Left lung (tissue), 10 donors: ENCODE data around the gene GOLGB1. TPM values are rescaled to one million over a fixed set of nuclear protein-coding genes. Genes with fewer than 3 reads are reported as not detected.

ENCODE experiments used
- ATAC-seq: fragments of 200-7000 bp; cut with Tn5 transposase; one replicate; pipeline ENCODE4 v1.9.1; 2020; ENCODE audit warnings: moderate library complexity
- DNase-seq, 4 donors: peaks; one replicate each; pipeline ENCODE4 v3.0.0-alpha.2; 2013 to 2020
- H3K27ac ChIP-seq, 2 donors: fragments of 200-600 bp; sonication (generic) in 1 of 2; one replicate each; pipeline versions ENCODE4 v1.5.0 to v1.8.0; 2020 to 2021
- H3K27me3 ChIP-seq, 2 donors: fragments of 200-600 bp; sonication (generic) in 1 of 2; one replicate each; pipeline versions ENCODE4 v1.5.0 to v1.8.0; 2020 to 2021
- H3K36me3 ChIP-seq, 2 donors: fragments of 200-600 bp; sonication (generic) in 1 of 2; one replicate each; pipeline versions ENCODE4 v1.5.0 to v1.8.0; 2020 to 2021
- H3K4me1 ChIP-seq, 2 donors: fragments of 200-600 bp; one replicate each; pipeline ENCODE4 v1.8.0; 2021
- H3K4me3 ChIP-seq, 2 donors: fragments of 200-600 bp; sonication (generic) in 1 of 2; one replicate each; pipeline versions ENCODE4 v1.5.0 to v1.8.0; 2020 to 2021; ENCODE audit warnings: mild to moderate bottlenecking in 1 of 2
- H3K9me3 ChIP-seq, 2 donors: fragments of 200-600 bp; sonication (generic) in 1 of 2; one replicate each; pipeline versions ENCODE4 v1.5.0 to v1.8.0; 2020 to 2021
- CTCF ChIP-seq, 2 donors: fragments of 200-600 bp; sonication (generic) in 1 of 2; IDR thresholded peaks; one replicate each; pipeline versions ENCODE4 v1.5.0 to v1.8.0; 2021; ENCODE audit warnings: antibody characterized with exemption in 2 of 2
- intact Hi-C, 2 donors: fragments of 100-400 bp; cut with DNase I; formaldehyde crosslinking; loops; one replicate each; pipeline versions ENCODE4 v1.11.2 to v1.14.2; 2022
- polyA plus RNA-seq, 6 donors: library from polyadenylated mRNA; unstranded; fragments of 120-200 nt; gene quantifications; one replicate each; pipeline ENCODE4 v1.2.1, GENCODE V29; 2013; ENCODE audit not compliant: insufficient read length in 6 of 6
- total RNA-seq, 2 donors: library from RNA; stranded (reverse); fragmentation: NEBNext Ultra II Directional; extraction: Animal tissue kit (Norgen Biotek cat#: 25700); gene quantifications; one replicate each; pipeline ENCODE4 v1.2.1, GENCODE V29; 2021
- donor health status: DM: no; HTN: yes; CAD: no.
- donor health status: DM: no; HTN: no; CAD: no.

The GOLGB1 gene
- total and polyA plus RNA-seq, 8 donors: 45.9 to 75.7 (median 71.0) TPM

- Histone ChIP-seq H3K4me1 (no peaks in the 10 kb centered on the region), H3K27ac (no peak overlapping the region), H3K36me3 (no peaks in the 10 kb centered on the region), H3K9me3 (no peaks in the 10 kb centered on the region), H3K27me3 (no peaks in the 10 kb centered on the region), H3K4me3 (no peak overlapping the region)
- no peak for TF ChIP-seq CTCF (IDR thresholded peaks at IDR 0.05)
- ATAC-seq (no peak), DNase-seq (no peak)
- intact Hi-C loops: no loop called here
Measured at GRCh38 chr3:121624147-121624899, 125.2 kb downstream of the GOLGB1 start.

- Histone ChIP-seq H3K4me3 (no peak overlapping the region), H3K9me3 (no peaks in the 10 kb centered on the region), H3K36me3 (no peaks in the 10 kb centered on the region), H3K27me3 (no peaks in the 10 kb centered on the region), H3K4me1 (no peaks in the 10 kb centered on the region), H3K27ac (no peak overlapping the region)
- DNase-seq (no peak), ATAC-seq (no peak)
- intact Hi-C loops: no loop called here
- no peak for TF ChIP-seq CTCF (IDR thresholded peaks at IDR 0.05)
Measured at GRCh38 chr3:121621491-121621890, 128.1 kb downstream of the GOLGB1 start.

- Histone ChIP-seq H3K27ac (no peak overlapping the region), H3K36me3 (no peaks in the 10 kb centered on the region), H3K4me3 (no peak overlapping the region), H3K9me3 (no peaks in the 10 kb centered on the region), H3K27me3 (no peaks in the 10 kb centered on the region), H3K4me1 (no peaks in the 10 kb centered on the region)
- no peak for DNase-seq
- intact Hi-C loops: no loop called here
- no peak for TF ChIP-seq CTCF (IDR thresholded peaks at IDR 0.05)
- ATAC-seq: no peak
Measured at GRCh38 chr3:121619691-121620090, 129.8 kb downstream of the GOLGB1 start.

Other genes starting within 250 kb of the GOLGB1 start
- gene POLQ, start 203.8 kb downstream of the GOLGB1 start, total RNA-seq: 1 to 10 TPM; 1.7 to 2.1 TPM
- 10 to 100 TPM in 1 of 6 donors, 1 to 10 TPM in 5; 4.7 to 10.4 (median 7.1) TPM for gene POLQ, start 203.8 kb downstream of the GOLGB1 start, polyA plus RNA-seq
- gene ARGFX, start 181.8 kb downstream of the GOLGB1 start, total RNA-seq: not detected
- under 1 TPM in 1 of 6 donors, not detected in 5; 0.17 TPM for gene ARGFX, start 181.8 kb downstream of the GOLGB1 start, polyA plus RNA-seq
- under 1 TPM; 0.03 to 0.05 TPM for gene FBXO40, start 156.4 kb downstream of the GOLGB1 start, total RNA-seq
- under 1 TPM; 0.03 to 0.10 (median 0.04) TPM for gene FBXO40, start 156.4 kb downstream of the GOLGB1 start, polyA plus RNA-seq
- gene HCLS1, start 88.8 kb downstream of the GOLGB1 start, total RNA-seq: 10 to 100 TPM; 37.4 to 98.6 TPM
- gene HCLS1, start 88.8 kb downstream of the GOLGB1 start, polyA plus RNA-seq: 1 to 10 TPM; 5.9 to 9.3 (median 7.4) TPM
- gene IQCB1, start 85.3 kb upstream of the GOLGB1 start, total RNA-seq: 10 to 100 TPM; 11.9 to 23.9 TPM
- 10 to 100 TPM; 34.6 to 50.6 (median 40.2) TPM for gene IQCB1, start 85.3 kb upstream of the GOLGB1 start, polyA plus RNA-seq
- 10 to 100 TPM in 1 of 2 donors, 1 to 10 TPM in 1; 5.1 to 13.5 TPM for gene EAF2, start 85.5 kb upstream of the GOLGB1 start, total RNA-seq
- 1 to 10 TPM; 3.6 to 4.6 (median 3.8) TPM for gene EAF2, start 85.5 kb upstream of the GOLGB1 start, polyA plus RNA-seq
- gene SLC15A2, start 144.7 kb upstream of the GOLGB1 start, total RNA-seq: 10 to 100 TPM; 30.9 to 61.7 TPM
- 10 to 100 TPM in 5 of 6 donors, 1 to 10 TPM in 1; 8.3 to 31.7 (median 20.0) TPM for gene SLC15A2, start 144.7 kb upstream of the GOLGB1 start, polyA plus RNA-seq